Neuronal stem cell (in vitro differentiated cells): Measurements from ENCODE around the gene APBB2.

Experiments
- DNase-seq: peaks from one replicate; pipeline ENCODE4 v3.0.0-alpha.2; 2013; ENCODE audit warnings: low spot score
- H2AFZ ChIP-seq: one replicate; pipeline ENCODE4 v1.6.1; 2013; ENCODE audit warnings: mild to moderate bottlenecking, low read length, inconsistent platforms
- H2AK5ac ChIP-seq: 2 replicates; pipeline ENCODE4 v1.6.1; 2013; ENCODE audit warnings: low read depth, mild to moderate bottlenecking, inconsistent platforms, low read length, moderate library complexity, mixed read lengths
- H2BK120ac ChIP-seq: 2 replicates; pipeline ENCODE4 v1.6.1; 2013; ENCODE audit warnings: low read depth, mild to moderate bottlenecking, inconsistent platforms, low read length, moderate library complexity, mixed read lengths
- H2BK12ac ChIP-seq: one replicate; pipeline ENCODE4 v1.6.1; 2013; ENCODE audit warnings: low read length, inconsistent platforms
- H2BK15ac ChIP-seq: 2 replicates; pipeline ENCODE4 v1.6.1; 2013; ENCODE audit warnings: mild to moderate bottlenecking, low read length, inconsistent platforms, mixed read lengths
- H2BK5ac ChIP-seq: one replicate; pipeline ENCODE4 v1.6.1; 2013; ENCODE audit warnings: inconsistent platforms, mild to moderate bottlenecking, low read length, moderate library complexity
- H3K14ac ChIP-seq: one replicate; pipeline ENCODE4 v1.6.1; 2013; ENCODE audit warnings: low read length, inconsistent platforms
- H3K18ac ChIP-seq: 2 replicates; pipeline ENCODE4 v1.6.1; 2013; ENCODE audit warnings: low read length, inconsistent platforms
- H3K23ac ChIP-seq: 2 replicates; pipeline ENCODE4 v1.6.1; 2013; ENCODE audit warnings: low read depth, mild to moderate bottlenecking, mixed read lengths, low read length, inconsistent platforms; ENCODE audit not compliant: poor library complexity
- H3K27ac ChIP-seq: replicated peaks from 3 replicates; pipeline ENCODE4 v1.5.1; 2013; ENCODE audit warnings: low read length, inconsistent platforms
- H3K27me3 ChIP-seq, 3 experiments: 2 replicates each; pipeline ENCODE4 v1.6.1; 2013; ENCODE audit warnings: low read length in 3 of 3, mild to moderate bottlenecking in 2 of 3, inconsistent platforms in 1 of 3, low read depth in 1 of 3, mixed read lengths in 1 of 3, moderate library complexity in 1 of 3; ENCODE audit not compliant: control insufficient read depth in 3 of 3, insufficient read depth in 3 of 3
- H3K36me3 ChIP-seq, 2 donors: replicated peaks in 1 of 2; 2 replicates each; pipeline ENCODE4 v1.6.1; 2013; ENCODE audit warnings: low read length in 2 of 2; ENCODE audit not compliant: control insufficient read depth in 2 of 2, insufficient read depth in 2 of 2
- H3K4ac ChIP-seq: 2 replicates; pipeline ENCODE4 v1.6.1; 2013; ENCODE audit warnings: inconsistent platforms, mild to moderate bottlenecking, low read length, moderate library complexity
- H3K4me1 ChIP-seq, 2 donors: 1 replicate in 1 of 2; 2 replicates in 1 of 2; pipeline ENCODE4 v1.6.1; 2013; ENCODE audit warnings: low read length in 2 of 2, low read depth in 1 of 2; ENCODE audit not compliant: control insufficient read depth in 2 of 2, insufficient read depth in 1 of 2
- H3K4me2 ChIP-seq: one replicate; pipeline ENCODE4 v1.6.1; 2013; ENCODE audit warnings: mild to moderate bottlenecking, low read length, inconsistent platforms; ENCODE audit not compliant: insufficient read depth, poor library complexity, severe bottlenecking
- H3K4me3 ChIP-seq, 2 donors: 2 replicates each; pipeline ENCODE4 v1.5.1; 2013; ENCODE audit warnings: low read length in 2 of 2, mild to moderate bottlenecking in 2 of 2, inconsistent platforms in 1 of 2, moderate library complexity in 1 of 2
- H3K79me1 ChIP-seq: one replicate; pipeline ENCODE4 v1.6.1; 2013; ENCODE audit warnings: low read depth, mild to moderate bottlenecking, inconsistent platforms, low read length, moderate library complexity
- H3K9ac ChIP-seq: one replicate; pipeline ENCODE4 v1.6.1; 2013; ENCODE audit warnings: mild to moderate bottlenecking, low read depth, low read length, inconsistent platforms; ENCODE audit not compliant: poor library complexity
- H3K9me3 ChIP-seq, 2 donors: replicated peaks in 1 of 2; 2 replicates each; pipeline versions ENCODE3 to v1.6.1; 2013; ENCODE audit warnings: low read length in 2 of 2, mild to moderate bottlenecking in 2 of 2, inconsistent platforms in 1 of 2, low read depth in 1 of 2, mixed read lengths in 1 of 2, moderate library complexity in 1 of 2; ENCODE audit not compliant: control insufficient read depth in 2 of 2, insufficient read depth in 1 of 2
- H4K8ac ChIP-seq: one replicate; pipeline ENCODE4 v1.6.1; 2013; ENCODE audit warnings: low read depth, mild to moderate bottlenecking, inconsistent platforms, low read length, moderate library complexity
- H4K91ac ChIP-seq: one replicate; pipeline ENCODE4 v1.6.1; 2013; ENCODE audit warnings: low read length, low read depth, mild to moderate bottlenecking, inconsistent platforms; ENCODE audit not compliant: poor library complexity
- WGBS, 2 donors: extraction: QIAGEN DNeasy Blood & Tissue Kit; methylation state at CpG; one replicate each; pipeline ENCODE4 v1.1.7; 2013; ENCODE audit warnings: missing lambda C conversion rate in 2 of 2, mixed read lengths in 1 of 2; ENCODE audit not compliant: insufficient read length in 2 of 2, insufficient replicate concordance in 1 of 2; ENCODE audit errors: extremely low coverage in 2 of 2; 5-methylcytosine and 5-hydroxymethylcytosine counted together

Gene APBB2

GRCh38 chr4:41022116-41022515 lies 192.2 kb downstream of the APBB2 start:
- H3K14ac ChIP-seq: no peak overlapping the region
- H2AFZ ChIP-seq: no peak overlapping the region
- no peaks in the 10 kb centered on the region for H3K79me1 ChIP-seq
- no peak overlapping the region for H3K4ac ChIP-seq
- no peak overlapping the region for H4K91ac ChIP-seq
- no CpG with 5 or more reads among the region's 3 CpGs for WGBS, 2 donors
- H2BK5ac ChIP-seq: no peak overlapping the region
- no peaks in the 10 kb centered on the region for H3K36me3 ChIP-seq
- H2BK12ac ChIP-seq: no peak overlapping the region
- no peak for DNase-seq
- H3K23ac ChIP-seq: no peak overlapping the region
- no peak overlapping the region for H3K4me2 ChIP-seq
- no peak overlapping the region for H3K4me3 ChIP-seq
- no peak overlapping the region for H2BK120ac ChIP-seq
- H2AK5ac ChIP-seq: no peak overlapping the region
- H3K18ac ChIP-seq: no peak overlapping the region
- H3K27me3 ChIP-seq: no peaks in the 10 kb centered on the region
- H3K27ac ChIP-seq: no peak overlapping the region
- H2BK15ac ChIP-seq: no peak overlapping the region
- no peak overlapping the region for H3K9ac ChIP-seq
- no peaks in the 10 kb centered on the region for H3K4me1 ChIP-seq
- no peak overlapping the region for H4K8ac ChIP-seq
- H3K9me3 ChIP-seq: peaks cover 8 to 9% of the 10 kb centered on the region in 2 donors

DNA sequence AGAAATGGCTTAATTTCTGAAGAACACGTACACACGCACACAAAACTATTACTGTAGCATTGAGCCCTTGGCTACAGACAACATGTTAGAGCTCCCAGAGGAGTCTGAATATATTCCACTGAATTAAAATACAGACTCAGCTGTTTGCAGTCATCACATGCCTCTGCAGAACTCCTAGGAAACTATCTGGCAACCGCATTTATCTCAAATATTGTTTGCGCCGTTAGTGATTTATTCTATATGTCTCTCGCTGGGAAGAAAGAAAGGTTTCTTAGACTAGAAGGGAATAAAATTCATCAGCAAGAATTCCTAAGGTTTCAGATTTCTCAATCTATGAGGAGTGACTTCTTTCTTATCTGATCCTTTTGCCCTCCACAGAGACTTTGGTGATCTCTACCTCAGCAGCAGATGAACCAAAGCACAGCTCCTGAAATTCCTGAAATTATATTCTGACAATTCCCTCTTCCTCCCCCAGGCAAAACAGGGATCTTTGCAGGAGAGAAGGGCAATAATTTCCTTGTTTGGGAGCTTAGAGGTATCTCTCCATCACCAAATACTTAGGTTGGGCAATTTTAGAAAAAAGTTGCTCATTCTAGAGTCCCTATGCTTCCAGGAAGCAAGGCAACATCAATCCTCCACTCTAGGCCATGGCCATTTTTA lies 199.2 kb downstream of the APBB2 start:
- Histone ChIP-seq H4K91ac (no peak overlapping the region), H3K27ac (no peak overlapping the region), H2BK120ac (no peak overlapping the region), H2AFZ (no peak overlapping the region), H3K18ac (no peak overlapping the region), H3K4ac (no peak overlapping the region), H3K14ac (no peak overlapping the region), H3K36me3 (no peaks in the 10 kb centered on the region), H3K4me2 (no peak overlapping the region), H3K4me3 (no peak overlapping the region), H2BK5ac (no peak overlapping the region), H4K8ac (no peak overlapping the region), H3K4me1 (peaks cover 0 to 2% of the 10 kb centered on the region in 2 donors), H2BK15ac (no peak overlapping the region), H2BK12ac (no peak overlapping the region), H3K23ac (no peak overlapping the region), H3K27me3 (no peaks in the 10 kb centered on the region), H2AK5ac (no peak overlapping the region), H3K9ac (no peak overlapping the region), H3K79me1 (no peaks in the 10 kb centered on the region), H3K9me3 (no peaks in the 10 kb centered on the region)
- WGBS, 2 donors: no CpG with 5 or more reads among the region's 6 CpGs
- no peak for DNase-seq

DNA sequence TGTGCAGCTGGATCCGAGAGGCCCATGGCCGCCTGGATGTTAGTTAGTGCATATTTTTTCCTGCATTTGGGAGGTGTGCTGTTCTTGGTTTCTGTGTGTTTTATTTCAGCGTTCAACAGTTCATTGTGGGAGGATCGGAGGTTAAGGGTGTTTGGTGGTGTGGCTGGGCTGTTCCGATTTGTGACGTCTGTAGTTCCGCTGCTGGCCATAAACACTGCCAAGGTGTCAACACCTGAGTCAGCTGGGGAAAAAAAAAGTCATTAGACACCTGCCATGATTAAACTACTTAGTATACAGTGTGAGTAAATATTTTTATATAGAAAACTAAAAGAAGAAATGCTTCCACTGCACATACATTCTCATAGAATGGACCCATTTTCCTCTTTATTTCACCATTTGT lies 200.2 kb downstream of the APBB2 start:
- H3K14ac ChIP-seq: no peak overlapping the region
- peaks cover 0 to 2% of the 10 kb centered on the region in 2 donors for H3K4me1 ChIP-seq
- no peak overlapping the region for H3K4me3 ChIP-seq
- no peak overlapping the region for H2AFZ ChIP-seq
- H3K36me3 ChIP-seq: no peaks in the 10 kb centered on the region
- H3K9ac ChIP-seq: no peak overlapping the region
- H2BK5ac ChIP-seq: no peak overlapping the region
- no CpG with 5 or more reads among the region's 7 CpGs for WGBS, 2 donors
- H2AK5ac ChIP-seq: no peak overlapping the region
- no peaks in the 10 kb centered on the region for H3K79me1 ChIP-seq
- no peak overlapping the region for H4K91ac ChIP-seq
- no peak overlapping the region for H3K27ac ChIP-seq
- no peaks in the 10 kb centered on the region for H3K27me3 ChIP-seq
- DNase-seq: no peak
- no peak overlapping the region for H3K4ac ChIP-seq
- no peak overlapping the region for H4K8ac ChIP-seq
- H3K9me3 ChIP-seq: no peaks in the 10 kb centered on the region
- H2BK12ac ChIP-seq: no peak overlapping the region
- H2BK120ac ChIP-seq: no peak overlapping the region
- no peak overlapping the region for H3K18ac ChIP-seq
- H2BK15ac ChIP-seq: no peak overlapping the region
- no peak overlapping the region for H3K4me2 ChIP-seq
- no peak overlapping the region for H3K23ac ChIP-seq

- no CpG with 5 or more reads among the region's 6 CpGs for WGBS, 2 donors
- no peak overlapping the region for H2BK5ac ChIP-seq
Observed at GRCh38 chr4:41013746-41014145, 200.6 kb downstream of the APBB2 start.

More at GRCh38 chr4:41013746-41014145, 200.6 kb downstream of the APBB2 start:
- Histone ChIP-seq H2BK120ac (no peak overlapping the region), H4K91ac (no peak overlapping the region), H3K36me3 (no peaks in the 10 kb centered on the region), H3K4me2 (no peak overlapping the region), H2AFZ (no peak overlapping the region), H3K27ac (no peak overlapping the region), H3K9ac (no peak overlapping the region), H3K14ac (no peak overlapping the region), H3K23ac (no peak overlapping the region), H3K18ac (no peak overlapping the region), H3K4me1 (peaks cover 0 to 2% of the 10 kb centered on the region in 2 donors), H2AK5ac (no peak overlapping the region), H4K8ac (no peak overlapping the region), H2BK12ac (no peak overlapping the region), H2BK15ac (no peak overlapping the region), H3K4me3 (no peak overlapping the region), H3K79me1 (no peaks in the 10 kb centered on the region), H3K9me3 (no peaks in the 10 kb centered on the region), H3K4ac (no peak overlapping the region), H3K27me3 (no peaks in the 10 kb centered on the region)
- no peak for DNase-seq
